ENCODE results near the gene SLC16A2.
"Not testable (repeated sequence)": the region's sequence is repeated elsewhere in the genome, so short reads cannot be mapped to it uniquely, and the experiment has no call there.

The SLC16A2 gene

DNA sequence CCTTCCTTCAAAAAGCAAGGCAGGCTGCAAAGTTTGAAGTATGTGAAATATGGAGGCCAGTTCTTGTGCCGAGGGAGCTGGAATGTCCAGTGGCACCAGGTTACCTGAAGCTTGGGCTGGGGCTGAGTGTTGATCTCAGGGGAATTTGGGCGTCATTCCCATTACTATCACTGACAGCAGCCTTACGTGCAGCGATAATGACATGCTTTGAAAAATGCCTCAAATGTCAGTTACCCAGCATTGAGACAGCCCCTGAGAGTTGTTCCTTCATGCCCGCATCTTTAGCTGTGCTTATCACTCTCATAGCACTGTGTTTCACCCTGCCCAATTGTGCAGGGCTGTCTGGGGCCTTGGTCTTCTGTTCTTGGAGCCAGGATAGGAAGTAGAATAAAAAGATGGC, 27.4 kb downstream of the SLC16A2 start:
- no peak for DNase-seq

DNA sequence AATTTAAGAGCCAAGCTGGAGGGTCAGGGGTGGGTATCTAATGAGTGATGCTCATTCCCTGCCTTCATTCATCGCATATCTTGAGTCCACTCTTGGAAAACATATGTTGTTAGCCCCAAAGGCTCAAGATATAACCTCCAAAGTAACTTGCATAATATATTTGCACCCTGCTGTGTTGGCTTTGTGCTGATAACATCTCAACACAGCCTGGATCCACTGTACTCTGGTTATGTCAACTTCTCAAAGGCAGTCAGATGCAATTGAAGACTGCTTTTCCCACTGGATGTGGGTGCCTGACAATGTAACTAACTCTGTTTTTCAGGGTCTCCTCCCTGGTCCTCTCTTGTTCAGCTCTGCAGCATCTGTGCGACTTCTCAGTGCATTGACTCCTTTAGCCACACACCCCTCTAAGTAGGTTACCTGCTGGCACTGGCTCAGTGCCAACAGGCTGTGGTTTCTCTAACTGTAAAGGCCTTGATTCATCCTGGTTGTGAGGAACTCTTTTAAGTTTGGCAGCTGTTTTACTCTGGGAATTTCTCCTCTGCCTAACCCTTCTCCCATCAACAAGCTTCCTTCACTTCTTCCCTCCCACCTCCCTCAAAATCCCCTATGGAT, 28.1 kb downstream of the SLC16A2 start:
- no peak for DNase-seq

DNA sequence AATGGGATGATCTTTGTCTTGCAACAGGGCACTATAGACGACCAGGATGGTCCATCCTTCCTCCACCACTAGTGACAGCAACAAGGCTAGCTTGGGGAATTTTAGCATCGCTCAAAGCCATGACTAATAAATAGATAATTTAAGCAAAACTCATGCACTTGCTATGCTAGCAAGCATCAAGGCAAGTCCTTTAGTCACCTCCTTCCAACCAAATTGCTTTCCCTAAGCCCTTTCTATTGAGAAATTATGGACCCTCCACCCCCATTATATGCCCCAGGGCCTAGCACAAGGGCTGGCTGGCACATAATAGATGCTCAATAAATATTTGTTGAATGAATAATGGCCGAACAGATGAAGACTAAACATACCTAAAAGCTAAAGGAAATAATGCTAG, 28.6 kb downstream of the SLC16A2 start:
- no peak for DNase-seq

DNA sequence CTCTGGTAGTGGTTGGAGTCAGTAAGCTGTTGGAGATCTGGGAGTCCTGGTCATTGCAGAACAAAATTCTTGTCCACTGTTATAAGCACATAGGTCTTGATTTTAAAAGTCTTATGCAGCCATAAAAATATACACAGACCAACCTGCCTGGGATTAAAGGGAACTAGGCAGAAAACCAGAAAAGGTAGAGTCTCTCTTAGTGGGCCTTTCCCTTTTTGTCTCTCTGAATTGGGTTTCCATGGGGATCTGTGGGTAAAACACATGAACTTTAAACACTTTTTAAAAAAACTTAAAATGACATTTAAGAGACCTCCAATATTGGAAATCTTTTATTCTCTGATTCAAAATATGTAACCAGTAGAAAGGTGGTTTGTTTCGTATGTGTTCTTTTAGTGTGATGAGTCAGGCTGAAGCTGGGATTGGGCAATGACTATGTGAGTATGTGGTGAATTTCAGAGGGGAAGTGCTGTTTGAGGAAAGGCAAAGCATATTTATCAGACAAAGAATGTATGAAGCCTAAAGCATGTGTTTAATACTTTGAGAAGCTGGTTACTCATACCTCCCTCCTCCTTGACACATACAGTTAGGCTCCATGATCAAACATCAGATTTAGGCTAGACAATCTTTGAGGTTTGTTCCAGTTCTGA, 29.6 kb downstream of the SLC16A2 start:
- DNase-seq: peak; percentile 45

DNA sequence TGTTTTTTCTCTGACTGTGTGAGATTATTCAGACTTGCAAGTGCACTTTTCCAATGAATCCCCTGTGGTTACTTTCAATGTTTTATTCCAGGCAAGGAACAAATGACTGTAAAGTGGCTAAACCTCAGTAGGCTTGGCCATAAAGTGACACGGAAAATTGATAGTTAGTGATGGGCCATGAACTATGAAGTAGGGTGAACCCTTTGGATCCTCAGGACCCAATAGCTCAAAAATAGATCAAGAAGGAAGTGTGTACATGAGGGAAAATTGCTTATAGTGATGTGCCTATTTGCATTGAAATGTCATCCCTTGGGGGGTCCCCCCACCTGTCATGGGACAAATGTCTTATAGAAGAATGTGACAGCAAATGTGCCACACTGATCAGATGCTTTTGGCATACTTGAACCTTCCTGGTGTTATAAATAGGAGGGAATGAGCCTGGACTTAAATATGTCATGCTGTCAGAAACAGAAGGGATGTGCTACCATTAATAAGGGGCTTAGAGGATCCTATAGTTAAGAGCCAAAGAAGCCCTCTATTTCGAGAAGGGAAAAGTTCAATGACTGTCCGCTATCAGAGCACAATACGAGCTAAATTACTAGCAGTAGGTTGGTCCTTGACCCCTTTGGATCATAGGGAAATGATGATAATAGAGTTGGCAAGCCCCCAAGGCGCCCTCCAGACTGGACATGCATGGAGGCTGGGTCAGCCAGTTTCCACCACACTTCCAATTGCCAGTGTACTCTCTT, 30.3 kb downstream of the SLC16A2 start:
- DNase-seq: no peak

DNA sequence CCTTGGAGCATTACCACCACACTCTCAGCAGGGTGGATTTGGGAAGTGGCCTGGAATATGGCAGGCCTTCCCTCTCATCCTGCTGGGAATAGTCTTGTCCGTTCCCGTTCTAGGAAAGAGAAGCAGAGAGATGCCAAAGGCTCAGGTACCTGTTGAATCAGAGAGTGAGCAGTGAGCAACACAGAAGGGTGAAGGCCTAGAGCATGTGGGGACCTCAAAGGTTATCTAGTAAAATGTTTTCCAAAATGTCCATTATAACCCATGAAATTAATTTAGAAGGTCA, 30.8 kb downstream of the SLC16A2 start:
- DNase-seq: no peak

DNA sequence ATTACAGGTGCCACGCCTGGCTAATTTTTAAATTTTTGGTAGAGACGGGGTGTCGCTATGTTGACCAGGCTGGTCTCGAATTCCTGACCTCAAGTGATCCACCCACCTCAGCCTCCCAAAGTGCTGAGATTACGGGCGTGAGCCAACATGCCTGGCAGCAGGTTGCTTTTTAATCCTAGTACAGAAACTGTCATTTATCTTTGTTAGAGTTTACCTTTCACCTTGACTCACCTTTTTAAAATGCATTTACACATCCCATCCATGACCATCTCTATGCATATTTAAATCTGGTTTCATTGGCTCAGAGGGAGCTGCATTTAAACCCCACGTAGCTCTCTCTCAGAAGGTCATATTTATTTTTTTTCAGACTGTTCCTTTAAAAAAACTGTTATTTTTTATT, 31.9 kb downstream of the SLC16A2 start:
- DNase-seq: no peak

DNA sequence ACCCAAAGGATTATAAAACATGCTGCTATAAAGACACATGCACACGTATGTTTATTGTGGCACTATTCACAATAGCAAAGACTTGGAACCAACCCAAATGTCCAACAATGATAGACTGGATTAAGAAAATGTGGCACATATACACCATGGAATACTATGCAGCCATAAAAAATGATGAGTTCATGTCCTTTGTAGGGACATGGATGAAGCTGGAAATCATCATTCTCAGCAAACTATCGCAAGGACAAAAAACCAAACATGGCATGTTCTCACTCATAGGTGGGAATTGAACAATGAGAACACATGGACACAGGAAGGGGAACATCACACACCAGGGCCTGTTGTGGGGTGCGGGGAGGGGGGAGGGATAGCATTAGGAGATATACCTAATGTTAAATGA, 32.9 kb downstream of the SLC16A2 start:
- not testable (repeated sequence) for DNase-seq

DNA sequence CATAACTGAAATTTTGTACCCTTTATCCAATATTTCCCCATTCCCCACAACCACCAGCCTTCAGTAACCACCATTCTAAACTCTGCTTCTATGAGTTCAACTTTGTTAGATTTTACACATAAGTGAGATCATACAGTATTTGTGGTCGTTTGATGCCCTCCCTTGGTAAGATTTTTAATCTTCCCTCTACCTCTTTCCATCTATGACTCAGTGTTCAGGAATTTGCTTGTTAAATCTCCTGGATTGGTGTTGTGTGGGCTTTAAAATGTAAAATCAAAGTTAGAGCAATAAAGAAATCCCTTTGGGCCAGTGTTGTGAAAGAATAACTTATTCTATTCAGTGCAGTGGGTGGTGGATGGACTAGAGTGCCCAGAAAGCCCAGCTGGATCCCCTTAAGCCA, 37.4 kb downstream of the SLC16A2 start:
- no peak for DNase-seq

DNA sequence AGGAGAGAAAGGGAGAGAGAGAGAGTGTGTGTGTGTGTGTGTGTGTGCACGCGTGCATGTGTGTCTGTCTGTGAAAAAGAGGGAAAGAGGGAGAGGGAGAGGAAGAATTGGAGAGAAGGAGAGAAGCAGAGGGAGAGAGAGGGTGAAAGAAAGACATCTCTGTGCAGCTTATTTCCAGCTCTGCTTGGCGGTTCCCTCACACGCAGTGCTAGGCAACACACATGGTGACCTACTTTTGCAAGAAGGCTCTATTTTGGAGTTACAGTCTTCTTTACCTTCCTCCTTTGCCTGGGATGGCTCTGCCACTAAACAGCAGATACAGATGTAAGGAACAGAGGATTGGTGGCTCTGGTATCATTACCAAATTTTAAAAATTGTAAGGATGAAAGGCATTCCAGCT, 40.1 kb downstream of the SLC16A2 start:
- DNase-seq: no peak

DNA sequence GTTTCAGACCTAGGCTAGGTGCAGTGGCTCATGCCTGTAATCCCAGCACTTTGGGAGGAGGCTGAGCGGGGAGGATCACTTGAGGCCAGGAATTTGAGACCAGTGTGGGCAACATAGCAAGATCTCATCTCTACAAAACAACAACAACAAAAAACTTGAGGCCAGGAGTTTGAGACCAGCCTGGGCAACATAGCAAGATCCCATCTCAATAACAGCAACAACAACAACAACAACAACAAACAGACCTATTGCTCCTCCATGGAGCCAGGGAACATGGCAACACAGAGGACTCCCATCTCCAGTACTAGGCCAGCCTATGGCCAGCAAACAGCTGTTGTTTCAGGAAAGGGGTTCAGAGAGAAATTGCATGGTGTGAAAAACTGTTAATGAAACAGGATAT, 43.4 kb downstream of the SLC16A2 start:
- no peak for DNase-seq

DNA sequence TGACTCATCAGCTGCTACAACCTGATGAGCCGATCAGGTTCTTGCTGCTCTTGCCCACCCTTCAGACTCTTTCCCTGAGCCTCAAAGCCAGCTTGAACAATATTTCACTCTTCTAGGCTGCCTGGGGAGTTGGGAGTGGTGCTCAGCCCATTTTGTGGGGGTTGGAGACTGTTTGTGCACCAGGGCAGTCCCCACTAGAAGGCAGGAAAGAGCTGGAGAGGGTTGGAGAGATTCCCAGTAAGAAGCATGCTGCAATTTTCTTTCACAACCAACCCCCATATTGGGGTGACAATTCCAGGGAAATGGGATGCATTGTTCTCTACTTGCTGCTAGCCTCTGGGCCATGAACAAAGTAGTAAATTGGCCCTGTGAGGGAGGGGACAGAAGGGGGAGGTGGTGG, 44.1 kb downstream of the SLC16A2 start:
- DNase-seq: no peak

DNA sequence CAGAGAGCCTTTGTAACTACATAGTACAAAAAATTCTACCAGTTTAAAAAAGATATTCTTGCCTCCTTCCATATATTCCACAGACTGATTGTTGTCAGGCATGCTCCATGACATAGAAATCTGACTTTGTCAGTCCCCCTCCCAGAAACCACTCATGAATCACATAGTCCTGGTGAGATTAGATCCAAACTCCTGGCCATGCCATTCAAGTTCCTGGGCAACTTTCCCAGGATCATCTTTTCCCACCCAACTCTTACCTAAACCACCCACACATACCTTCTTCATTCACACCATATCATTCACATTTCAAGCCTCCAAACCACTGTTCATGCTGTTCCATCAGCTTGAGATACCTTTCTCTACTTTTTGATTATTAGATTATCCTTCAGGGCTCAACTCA, 46.4 kb downstream of the SLC16A2 start:
- no peak for DNase-seq

DNA sequence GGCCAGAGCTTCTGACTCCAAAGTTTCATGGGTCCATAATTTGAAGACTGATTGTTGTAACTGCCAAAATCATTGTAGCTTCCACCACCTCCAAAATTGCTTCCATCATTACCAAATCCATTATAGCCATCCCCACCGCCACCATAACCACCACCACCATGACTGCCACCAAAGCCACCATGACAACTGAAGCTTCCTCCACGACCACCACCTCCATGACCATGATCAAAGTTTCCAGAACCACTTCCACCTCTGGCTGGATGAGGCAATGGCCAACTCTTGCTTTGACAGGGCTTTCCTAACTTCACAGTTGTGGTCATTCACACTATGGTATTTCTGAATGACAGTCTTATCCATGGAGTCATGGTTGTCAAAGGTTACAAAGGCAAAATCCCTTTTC, 51.8 kb downstream of the SLC16A2 start:
- not testable (repeated sequence) for DNase-seq

DNA sequence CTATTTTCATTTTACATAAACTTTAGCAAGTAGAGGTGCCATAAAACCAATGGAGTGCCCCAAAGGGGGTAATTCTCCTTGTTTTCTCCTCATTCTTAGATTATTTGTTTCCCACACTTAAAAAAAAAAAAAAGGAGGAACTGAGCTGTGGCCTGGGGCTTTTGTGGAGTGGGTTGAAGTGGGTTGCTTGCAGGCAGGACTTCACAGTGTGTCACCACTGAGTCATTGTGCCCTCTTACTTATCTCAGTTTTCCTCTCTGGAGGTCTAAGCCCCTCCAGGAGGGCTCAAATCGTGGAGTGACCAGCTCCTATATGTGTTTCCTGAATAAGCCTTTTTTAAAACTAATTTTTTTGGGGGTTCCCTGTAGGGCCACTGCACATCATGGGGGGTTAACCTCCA, 69.0 kb downstream of the SLC16A2 start:
- DNase-seq: no peak

DNA sequence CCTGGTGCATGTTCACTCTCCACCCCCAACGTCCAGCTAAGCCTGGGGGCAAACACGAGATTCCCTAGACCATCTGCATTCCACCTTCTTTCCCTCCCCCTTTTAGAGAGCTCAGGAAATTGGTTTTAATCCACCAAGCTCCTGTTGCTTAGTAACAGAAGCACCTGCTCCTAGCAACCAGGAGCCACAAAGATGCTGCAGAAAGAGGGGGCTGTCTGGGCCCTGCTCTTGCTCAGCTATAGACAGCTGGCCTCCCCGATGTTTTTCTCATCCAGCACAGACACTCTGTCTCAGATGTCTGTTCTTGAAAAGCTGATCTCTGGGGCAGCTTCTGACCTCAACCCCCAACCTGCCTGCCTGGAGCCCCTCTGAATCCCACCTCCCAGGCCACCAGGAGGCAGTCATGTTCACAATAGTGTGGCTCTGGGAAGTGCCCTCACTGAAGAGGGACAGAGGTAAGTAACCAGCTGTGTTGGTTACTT, 71.5 kb downstream of the SLC16A2 start:
- no peak for DNase-seq

DNA sequence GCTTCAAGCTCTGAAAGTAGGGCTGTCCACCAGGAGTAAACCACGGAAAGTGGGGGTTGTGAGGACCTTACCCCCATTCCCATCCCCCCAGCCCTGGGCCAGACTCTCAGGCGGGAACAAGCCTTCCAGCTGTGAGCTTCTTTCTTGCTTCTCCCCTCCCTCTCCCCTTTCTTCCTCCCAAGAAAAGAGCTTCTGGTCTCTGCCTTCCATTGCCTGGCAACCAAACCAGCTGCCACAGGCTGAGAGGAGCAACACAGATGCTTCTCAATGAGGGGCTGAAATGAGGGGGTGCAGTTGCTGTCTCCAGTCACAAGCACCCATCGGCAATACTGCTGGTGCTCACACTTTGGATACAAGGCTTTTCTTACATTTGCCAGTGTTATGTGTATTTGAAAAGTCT, 72.5 kb downstream of the SLC16A2 start:
- DNase-seq: no peak

DNA sequence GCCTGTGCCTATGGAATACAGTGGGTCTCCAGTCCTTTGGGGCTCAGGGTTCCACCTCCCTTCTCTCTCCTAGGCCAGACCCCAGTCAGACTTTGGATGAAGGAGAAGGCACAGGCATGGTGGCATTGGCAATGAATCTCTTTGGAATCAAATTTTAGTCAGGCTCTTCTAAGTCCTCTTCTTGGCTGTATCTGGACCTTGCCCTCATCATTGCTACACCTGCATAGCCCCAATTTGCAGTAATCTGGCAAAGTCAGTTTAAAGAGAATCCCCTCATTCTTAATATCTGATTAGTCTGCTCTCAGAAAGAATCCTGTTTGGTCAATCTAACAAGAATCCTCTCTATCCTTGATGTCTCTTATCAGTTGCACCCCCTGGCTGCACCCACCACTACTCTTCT, 77.6 kb downstream of the SLC16A2 start:
- DNase-seq: no peak

DNA sequence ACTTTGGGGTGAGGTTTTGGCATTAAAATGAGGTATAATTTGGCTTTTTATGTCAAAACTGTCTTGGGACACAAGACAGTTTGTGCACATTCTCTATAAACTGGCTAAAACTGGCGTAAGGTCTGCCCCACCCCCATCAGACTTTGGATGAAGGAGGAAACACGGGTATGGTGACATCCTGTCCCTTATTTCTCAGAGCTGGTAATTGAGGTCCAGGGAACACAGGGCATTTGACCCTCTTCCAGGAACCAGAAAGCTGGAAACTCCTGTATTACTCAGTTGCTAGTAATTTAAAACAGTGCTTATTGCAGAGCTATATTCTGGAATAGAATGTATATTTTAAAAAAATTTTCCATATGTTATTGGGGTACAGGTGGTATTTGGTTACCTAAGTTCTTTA, 78.8 kb downstream of the SLC16A2 start:
- DNase-seq: no peak

DNA sequence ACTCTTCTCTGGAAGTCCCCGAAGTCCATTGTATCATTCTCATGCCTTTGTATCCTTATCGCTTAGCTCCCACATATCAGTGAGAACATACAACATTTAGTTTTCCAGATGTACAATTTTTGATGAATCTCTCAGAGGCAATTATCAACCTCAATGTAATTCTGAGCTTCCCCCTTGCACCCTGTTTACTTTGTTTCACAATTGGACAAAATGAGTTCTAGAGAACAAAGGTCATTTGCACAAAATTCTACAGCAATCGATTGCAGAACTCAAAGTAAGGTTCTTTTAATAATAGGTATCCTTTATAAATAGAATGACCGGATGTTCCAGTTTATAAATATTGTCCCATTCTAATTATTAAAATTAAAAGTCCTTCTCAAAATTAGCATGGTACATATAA, 79.3 kb downstream of the SLC16A2 start:
- DNase-seq: no peak

DNA sequence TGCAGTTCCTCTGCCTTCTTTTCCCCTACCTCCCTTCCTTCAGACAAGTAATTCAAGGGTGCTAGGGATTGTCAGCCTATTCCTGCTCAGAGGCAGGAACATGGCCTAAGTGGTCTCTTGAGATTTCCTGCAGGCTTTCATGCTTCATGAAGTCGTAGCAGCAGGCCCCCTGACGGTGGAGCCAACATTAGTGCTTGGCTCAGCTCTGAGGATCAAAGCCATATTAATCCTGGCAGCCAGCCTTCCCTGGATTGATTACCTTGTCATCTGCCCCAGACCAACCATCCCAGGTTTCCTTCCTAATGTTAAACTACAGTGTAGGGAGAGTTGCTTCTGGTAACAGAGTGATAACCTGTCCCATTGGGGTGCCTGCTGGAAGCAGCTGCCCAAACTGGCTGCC, 84.1 kb downstream of the SLC16A2 start:
- DNase-seq: no peak

DNA sequence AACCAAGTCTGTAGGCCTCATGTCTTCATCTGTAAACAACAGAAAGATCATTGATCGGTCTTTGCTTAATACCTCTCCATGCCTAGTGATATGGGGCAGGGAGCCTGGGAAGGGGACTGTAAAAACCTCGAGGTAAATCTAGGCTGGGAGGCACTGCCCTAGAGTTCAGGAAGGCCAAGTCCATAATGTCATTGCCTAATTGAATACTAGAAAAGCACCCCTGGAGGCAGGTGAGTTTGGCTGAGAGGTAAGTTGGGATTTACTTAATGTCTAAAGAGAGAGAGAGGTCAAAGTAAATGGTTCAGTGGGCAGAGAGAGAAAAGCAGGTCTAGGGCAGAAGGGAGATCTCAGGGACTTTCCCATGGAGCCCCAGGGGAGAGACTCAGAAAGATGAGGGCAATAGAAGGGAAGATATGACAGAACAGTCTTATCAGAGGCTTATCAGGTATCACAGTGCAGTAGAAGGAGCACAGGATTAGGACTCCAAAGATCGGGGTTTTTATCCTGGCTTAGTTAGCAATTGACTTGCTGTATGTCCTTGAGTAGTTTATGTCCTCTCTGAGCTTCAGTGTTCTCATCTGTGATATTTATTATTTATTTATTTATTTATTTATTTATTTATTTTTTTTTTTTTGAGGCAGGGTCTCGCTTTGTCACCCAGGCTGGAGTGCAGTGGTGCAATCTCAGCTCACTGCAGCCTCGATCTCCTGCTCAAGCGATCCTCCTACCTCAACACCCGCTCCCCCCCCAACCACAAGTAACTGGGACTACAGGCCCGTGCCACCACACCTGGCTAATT, 85.2 kb downstream of the SLC16A2 start:
- DNase-seq: no peak

DNA sequence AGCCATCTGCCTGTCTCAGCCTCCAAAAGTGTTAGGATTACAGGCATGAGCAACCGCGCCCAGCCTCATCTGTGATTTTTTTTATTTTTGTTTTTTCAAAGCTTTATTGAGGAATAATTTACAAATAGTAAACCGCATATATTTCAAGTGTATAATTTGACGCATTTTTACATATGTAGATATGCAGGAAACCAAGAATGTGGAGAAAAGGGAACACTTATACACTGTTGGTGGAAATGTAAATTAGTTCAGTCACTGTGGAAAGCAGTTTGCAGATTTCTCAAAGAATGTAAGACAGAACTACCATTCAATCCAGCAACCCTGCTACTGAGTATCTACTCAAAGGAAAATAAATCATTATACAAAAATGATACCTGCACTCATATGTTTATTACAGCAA, 85.9 kb downstream of the SLC16A2 start:
- no peak for DNase-seq

DNA sequence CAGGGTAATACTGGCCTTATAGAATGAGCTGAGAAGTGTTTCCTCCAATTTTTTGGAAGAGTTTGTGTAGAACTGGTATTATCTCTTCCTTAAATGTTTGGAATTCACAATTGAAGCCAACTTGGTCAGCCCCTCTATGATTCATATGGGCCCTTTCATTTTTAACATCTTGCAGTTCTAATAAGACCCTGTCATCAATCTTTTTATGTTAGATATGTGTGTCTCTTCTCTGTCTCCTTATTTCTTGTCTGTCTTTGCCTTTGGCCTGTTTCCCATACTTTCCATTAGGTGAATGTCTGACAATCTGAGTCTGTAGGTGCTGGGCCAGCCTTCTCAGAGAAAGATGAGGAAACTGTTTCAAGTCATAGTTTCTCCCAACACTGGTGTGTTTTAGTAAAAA, 88.7 kb downstream of the SLC16A2 start:
- no peak for DNase-seq
